ENCODE results near the gene MGLL.

GRCh38 chr3:127684871-127685707 lies 137.2 kb downstream of the MGLL start:
- TF ChIP-seq CTCF (IDR thresholded peaks at IDR 0.05) = no peak
- TF ChIP-seq POLR2A (IDR thresholded peaks at IDR 0.05) = no peak
